ENCODE data around the gene OMA1. TPM values are rescaled to one million over a fixed set of nuclear protein-coding genes. Genes with fewer than 3 reads are reported as not detected.

Gene OMA1
- polyA plus RNA-seq, 2 of the 4 experiments (the other 2 are of a cell fraction) = 11.7 to 18.0 TPM

DNA sequence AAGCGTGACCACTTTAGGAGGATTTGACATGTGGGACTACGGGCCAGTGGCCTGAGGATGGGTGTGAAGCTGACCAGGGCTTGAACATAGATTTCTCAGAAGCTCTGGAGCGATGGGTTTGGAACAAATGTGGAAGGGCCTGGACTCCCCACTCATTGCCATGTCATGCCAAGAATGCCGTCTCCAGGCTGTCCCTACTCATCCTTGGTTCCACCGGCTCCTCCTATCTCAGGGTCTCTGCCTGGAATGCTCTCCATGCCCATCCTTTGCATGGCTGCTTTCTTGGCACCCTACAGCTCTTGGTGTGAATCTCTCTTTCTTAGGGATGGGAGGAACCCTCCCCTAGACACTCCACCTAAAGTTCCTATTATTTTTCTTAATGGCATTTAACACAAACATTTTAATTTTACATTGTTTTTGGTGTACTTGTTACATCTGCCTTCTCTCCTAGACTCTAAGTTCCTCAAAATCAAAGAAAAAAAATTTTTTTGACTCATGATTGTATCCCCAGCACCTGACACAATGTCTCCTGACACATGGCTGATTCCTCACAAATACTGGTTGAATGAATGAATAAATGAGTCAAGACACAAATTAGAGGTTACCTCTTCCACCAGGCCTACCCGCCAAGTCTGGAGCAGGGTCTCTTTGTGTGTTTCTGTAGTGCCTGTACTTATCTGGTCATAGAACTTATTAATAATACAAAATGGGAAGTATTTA lies 114.5 kb downstream of the OMA1 start:
- WGBS (ENCODE audit: missing lambda C conversion rate) = 62% methylated on average over 5 of the region's 6 CpGs
- ATAC-seq = no peak
- no peaks in the 10 kb centered on the region for H3K9me3 ChIP-seq
- ChIA-PET CTCF (no interaction called here), POLR2A (no interaction called here)
- no peak overlapping the region for H3K4me3 ChIP-seq
- no peak for DNase-seq (ENCODE audit: low read depth in 1 of 2, low spot score in 1 of 2)
- H3K4me2 ChIP-seq = no peak overlapping the region
- TF ChIP-seq CEBPB (IDR thresholded peaks at IDR 0.05) (no peak), RARB (CRISPR knock-in tag; IDR thresholded peaks at IDR 0.05) (no peak), HEYL (CRISPR knock-in tag; IDR thresholded peaks at IDR 0.05) (no peak), FOSB (CRISPR knock-in tag; IDR thresholded peaks at IDR 0.05) (no peak), NPAS2 (CRISPR knock-in tag; IDR thresholded peaks at IDR 0.05; ENCODE audit: borderline replicate concordance) (no peak), JUNB (IDR thresholded peaks at IDR 0.05) (no peak), RFX5 (IDR thresholded peaks at IDR 0.05) (no peak), HOXA7 (CRISPR knock-in tag; IDR thresholded peaks at IDR 0.05) (no peak), NR3C1 (IDR thresholded peaks at IDR 0.05) (no peak), MAFK (IDR thresholded peaks at IDR 0.05; ENCODE audit: partially characterized antibody) (no peak), E2F6 (IDR thresholded peaks at IDR 0.05; ENCODE audit: borderline replicate concordance, low read depth) (no peak), SREBF2 (IDR thresholded peaks at IDR 0.05) (no peak), HOXB13 (CRISPR knock-in tag; IDR thresholded peaks at IDR 0.05; ENCODE audit: low read depth) (no peak), KDM1A (IDR thresholded peaks at IDR 0.05; ENCODE audit: low read depth) (no peak), BHLHE40 (IDR thresholded peaks at IDR 0.05; ENCODE audit: low read depth, low read length) (no peak), HMGXB4 (CRISPR knock-in tag; IDR thresholded peaks at IDR 0.05; ENCODE audit: borderline replicate concordance) (no peak)
- TF ChIP-seq, protein P1, sequence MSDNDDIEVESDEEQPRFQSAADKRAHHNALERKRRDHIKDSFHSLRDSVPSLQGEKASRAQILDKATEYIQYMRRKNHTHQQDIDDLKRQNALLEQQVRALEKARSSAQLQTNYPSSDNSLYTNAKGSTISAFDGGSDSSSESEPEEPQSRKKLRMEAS (IDR thresholded peaks at IDR 0.05) = no peak
- TF ChIP-seq, protein P2, sequence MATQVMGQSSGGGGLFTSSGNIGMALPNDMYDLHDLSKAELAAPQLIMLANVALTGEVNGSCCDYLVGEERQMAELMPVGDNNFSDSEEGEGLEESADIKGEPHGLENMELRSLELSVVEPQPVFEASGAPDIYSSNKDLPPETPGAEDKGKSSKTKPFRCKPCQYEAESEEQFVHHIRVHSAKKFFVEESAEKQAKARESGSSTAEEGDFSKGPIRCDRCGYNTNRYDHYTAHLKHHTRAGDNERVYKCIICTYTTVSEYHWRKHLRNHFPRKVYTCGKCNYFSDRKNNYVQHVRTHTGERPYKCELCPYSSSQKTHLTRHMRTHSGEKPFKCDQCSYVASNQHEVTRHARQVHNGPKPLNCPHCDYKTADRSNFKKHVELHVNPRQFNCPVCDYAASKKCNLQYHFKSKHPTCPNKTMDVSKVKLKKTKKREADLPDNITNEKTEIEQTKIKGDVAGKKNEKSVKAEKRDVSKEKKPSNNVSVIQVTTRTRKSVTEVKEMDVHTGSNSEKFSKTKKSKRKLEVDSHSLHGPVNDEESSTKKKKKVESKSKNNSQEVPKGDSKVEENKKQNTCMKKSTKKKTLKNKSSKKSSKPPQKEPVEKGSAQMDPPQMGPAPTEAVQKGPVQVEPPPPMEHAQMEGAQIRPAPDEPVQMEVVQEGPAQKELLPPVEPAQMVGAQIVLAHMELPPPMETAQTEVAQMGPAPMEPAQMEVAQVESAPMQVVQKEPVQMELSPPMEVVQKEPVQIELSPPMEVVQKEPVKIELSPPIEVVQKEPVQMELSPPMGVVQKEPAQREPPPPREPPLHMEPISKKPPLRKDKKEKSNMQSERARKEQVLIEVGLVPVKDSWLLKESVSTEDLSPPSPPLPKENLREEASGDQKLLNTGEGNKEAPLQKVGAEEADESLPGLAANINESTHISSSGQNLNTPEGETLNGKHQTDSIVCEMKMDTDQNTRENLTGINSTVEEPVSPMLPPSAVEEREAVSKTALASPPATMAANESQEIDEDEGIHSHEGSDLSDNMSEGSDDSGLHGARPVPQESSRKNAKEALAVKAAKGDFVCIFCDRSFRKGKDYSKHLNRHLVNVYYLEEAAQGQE (IDR thresholded peaks at IDR 0.05) = no peak
- TF ChIP-seq, protein P3, sequence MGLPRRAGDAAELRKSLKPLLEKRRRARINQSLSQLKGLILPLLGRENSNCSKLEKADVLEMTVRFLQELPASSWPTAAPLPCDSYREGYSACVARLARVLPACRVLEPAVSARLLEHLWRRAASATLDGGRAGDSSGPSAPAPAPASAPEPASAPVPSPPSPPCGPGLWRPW (IDR thresholded peaks at IDR 0.05) = no peak
- no peaks in the 10 kb centered on the region for H3K4me1 ChIP-seq
- no peak for FAIRE-seq
- no peak overlapping the region for H3K27ac ChIP-seq

Other genes starting within 250 kb of the OMA1 start
- gene TACSTD2, start 30.5 kb upstream of the OMA1 start, polyA plus RNA-seq (2011; rRNA removed) = not detected in 2 replicates
- not detected in 3 replicates for gene TACSTD2, start 30.5 kb upstream of the OMA1 start, polyA plus RNA-seq (2017; fragmentation: RNase III; extraction: RNeasy Plus Mini Kit Qiagen cat#74134 plus additional on column Dnase treatment)
- gene MYSM1, start 153.3 kb upstream of the OMA1 start, polyA plus RNA-seq (2011; rRNA removed) = 14.4 and 20.2 TPM in 2 replicates
- gene MYSM1, start 153.3 kb upstream of the OMA1 start, polyA plus RNA-seq (2017; fragmentation: RNase III; extraction: RNeasy Plus Mini Kit Qiagen cat#74134 plus additional on column Dnase treatment) = 9.6 to 13.0 TPM (median 10.1 TPM) in 3 replicates
- 32.6 and 59.8 TPM in 2 replicates for gene JUN, start 237.3 kb upstream of the OMA1 start, polyA plus RNA-seq (2011; rRNA removed)
- gene JUN, start 237.3 kb upstream of the OMA1 start, polyA plus RNA-seq (2017; fragmentation: RNase III; extraction: RNeasy Plus Mini Kit Qiagen cat#74134 plus additional on column Dnase treatment) = 23.3 to 27.4 TPM (median 23.3 TPM) in 3 replicates

Measured in A549 (cell line).